Ecto neural progenitor cell (in vitro differentiated cells): Measurements from ENCODE around the gene LCA5L.
"Not testable (repeated sequence)": the region's sequence is repeated elsewhere in the genome, so short reads cannot be mapped to it uniquely, and the experiment has no call there.

ENCODE experiments used
- DNase-seq: peaks from one replicate; pipeline ENCODE4 v3.0.0-alpha.2; 2018; ENCODE audit warnings: low spot score

Gene LCA5L

GRCh38 chr21:39451332-39452206 is 6.0 kb upstream of the LCA5L start, which contains the start of gene SH3BGR:
Gene SH3BGR, plus strand, starts transcription at chr21:39451970. Its CDS starts 127 bp downstream, at chr21:39452097.
- peak; percentile 78 for DNase-seq

GRCh38 chr21:39447264-39447663 is 1.7 kb upstream of the LCA5L start:
- no peak for DNase-seq

GRCh38 chr21:39444421-39445180 is 977 bp downstream of the LCA5L start:
- DNase-seq: no peak

GRCh38 chr21:39441502-39442475 is 3.8 kb downstream of the LCA5L start:
- no peak for DNase-seq

- no peak for DNase-seq
Observed at GRCh38 chr21:39439232-39439631, 6.3 kb downstream of the LCA5L start.

- DNase-seq: no peak
Observed at GRCh38 chr21:39434950-39435349, 10.6 kb downstream of the LCA5L start.

- DNase-seq: no peak
Observed at GRCh38 chr21:39430954-39431353, 14.6 kb downstream of the LCA5L start.

GRCh38 chr21:39430457-39430856 is 15.1 kb downstream of the LCA5L start:
- no peak for DNase-seq

- no peak for DNase-seq
Observed at GRCh38 chr21:39430016-39430415, 15.6 kb downstream of the LCA5L start.

- DNase-seq: no peak
Observed at GRCh38 chr21:39429445-39429844, 16.1 kb downstream of the LCA5L start.

GRCh38 chr21:39422527-39423241 is 22.9 kb downstream of the LCA5L start:
- no peak for DNase-seq

- not testable (repeated sequence) for DNase-seq
Observed at GRCh38 chr21:39419204-39419603, 26.4 kb downstream of the LCA5L start.

GRCh38 chr21:39406065-39406464 is 39.5 kb downstream of the LCA5L start:
- no peak for DNase-seq

- DNase-seq: no peak
Observed at GRCh38 chr21:39400173-39400572, 45.4 kb downstream of the LCA5L start.

- DNase-seq: no peak
Observed at GRCh38 chr21:39397646-39398385, 47.8 kb downstream of the LCA5L start.

- DNase-seq: no peak
Observed at GRCh38 chr21:39392981-39393380, 52.6 kb downstream of the LCA5L start.

GRCh38 chr21:39390212-39390765 is 55.3 kb downstream of the LCA5L start:
- no peak for DNase-seq

GRCh38 chr21:39388811-39389155 is 56.8 kb downstream of the LCA5L start:
- DNase-seq: no peak

- DNase-seq: peak; percentile 93
Observed at GRCh38 chr21:39388038-39388810, 57.4 kb downstream of the LCA5L start.
